OCI-LY3 (cell line): ENCODE measurements around the gene FAU.

Experiments used
- H2AFZ ChIP-seq: fragments of 200-600, 300-600 bp; shearing (Covaris generic); 2 replicates; pipeline ENCODE4 v1.6.0; 2014; ENCODE audit warnings: antibody characterized with exemption, low read depth, low read length
- H3K27ac ChIP-seq: fragments of 200-600, 300-600 bp; sonication (generic); 2 replicates; pipeline ENCODE4 v1.5.1; 2014; ENCODE audit warnings: mild to moderate bottlenecking, low read length, moderate library complexity, mixed read lengths
- H3K27me3 ChIP-seq: fragments of 200-600, 300-600 bp; sonication (generic); 2 replicates; pipeline ENCODE4 v1.6.1; 2014; ENCODE audit warnings: low read depth, low read length, mixed read lengths
- H3K36me3 ChIP-seq: fragments of 200-600, 300-600 bp; sonication (generic); replicated peaks from 2 replicates; pipeline ENCODE3; 2014; ENCODE audit warnings: low read depth, low read length, mixed read lengths
- H3K4me1 ChIP-seq: fragments of 300-600, 200-600 bp; sonication (generic); 2 replicates; pipeline ENCODE4 v1.6.1; 2014; ENCODE audit warnings: low read length, mixed read lengths
- H3K4me2 ChIP-seq: fragments of 200-600, 300-600 bp; sonication (generic); 2 replicates; pipeline ENCODE4 v1.6.1; 2014; ENCODE audit warnings: low read length, mixed read lengths
- H3K4me3 ChIP-seq: fragments of 300-600, 200-600 bp; sonication (generic); 2 replicates; pipeline ENCODE4 v1.5.1; 2014; ENCODE audit warnings: antibody characterized with exemption, mild to moderate bottlenecking, low read length, moderate library complexity
- H3K79me2 ChIP-seq: fragments of 300-600, 200-600 bp; shearing (Covaris generic); 2 replicates; pipeline ENCODE4 v1.6.1; 2014; ENCODE audit warnings: mild to moderate bottlenecking, low read length, mixed read lengths
- H3K9ac ChIP-seq: fragments of 300-600, 200-600 bp; shearing (Covaris generic); 2 replicates; pipeline ENCODE4 v1.6.0; 2014; ENCODE audit warnings: mild to moderate bottlenecking, low read length, moderate library complexity
- H3K9me3 ChIP-seq: fragments of 200-600, 300-600 bp; shearing (Covaris generic); 2 replicates; pipeline ENCODE4 v1.6.1; 2014; ENCODE audit warnings: low read length, mixed read lengths; ENCODE audit not compliant: insufficient read depth
- H4K20me1 ChIP-seq: fragments of 200-600, 300-600 bp; sonication (generic); 2 replicates; pipeline ENCODE4 v1.6.1; 2016; ENCODE audit warnings: low read length, mixed read lengths; ENCODE audit not compliant: insufficient read depth
- EZH2phosphoT487 ChIP-seq: fragments of 200-600 bp; shearing (Covaris generic); IDR thresholded peaks from 2 replicates; pipeline ENCODE4 v1.6.1; 2018; ENCODE audit warnings: antibody characterized with exemption, mixed run types, low read depth
- TF ChIP-seq, protein P1 (sequence below): fragments of 200-600, 300-600 bp; sonication (generic); IDR thresholded peaks from 2 replicates; pipeline ENCODE4 v1.5.1; 2014; ENCODE audit warnings: antibody characterized with exemption, low read length, low read depth

Gene FAU

DNA sequence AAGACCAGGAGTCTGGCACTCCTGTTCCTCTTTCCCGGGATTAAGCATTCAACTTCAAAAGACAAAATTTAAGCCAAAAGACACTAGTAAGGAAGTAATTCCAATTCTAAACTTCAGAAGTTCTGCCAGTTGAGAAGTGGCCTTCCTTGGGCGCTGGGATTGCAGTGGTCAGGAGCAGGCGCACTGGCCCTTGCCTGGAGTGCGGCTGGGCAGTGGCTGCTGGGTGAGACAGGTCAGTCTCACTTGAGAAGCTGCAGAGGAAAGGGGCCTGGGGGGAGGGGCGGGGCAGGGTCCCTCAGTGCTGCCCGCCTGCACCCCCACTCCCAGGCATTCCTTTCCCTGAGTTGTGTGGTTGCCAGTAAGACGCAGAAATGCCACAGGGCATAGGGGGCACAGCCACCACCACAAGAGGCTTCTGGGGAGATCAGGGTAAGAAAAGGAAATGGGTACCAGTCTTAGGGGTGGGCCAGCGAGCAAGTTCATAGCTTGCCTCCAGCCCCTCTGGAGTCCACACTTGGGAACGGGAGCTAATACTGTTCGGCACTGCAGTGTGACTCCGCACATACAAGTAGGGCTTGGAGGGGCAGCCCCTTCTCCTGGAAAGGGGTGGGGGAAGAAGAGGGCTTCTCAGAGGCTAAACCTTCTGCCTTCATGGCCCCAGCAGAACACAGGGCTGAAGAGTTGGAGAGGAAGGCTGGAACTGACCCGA lies 5.7 kb upstream of the FAU start:
- H3K27ac ChIP-seq = peak overlapping the region; percentile 20; the same call in 1 of the 2 replicates
- no peaks in the 10 kb centered on the region for H3K27me3 ChIP-seq
- H3K9ac ChIP-seq = no peak overlapping the region
- no peak for TF ChIP-seq EZH2phosphoT487
- TF ChIP-seq, protein P1, sequence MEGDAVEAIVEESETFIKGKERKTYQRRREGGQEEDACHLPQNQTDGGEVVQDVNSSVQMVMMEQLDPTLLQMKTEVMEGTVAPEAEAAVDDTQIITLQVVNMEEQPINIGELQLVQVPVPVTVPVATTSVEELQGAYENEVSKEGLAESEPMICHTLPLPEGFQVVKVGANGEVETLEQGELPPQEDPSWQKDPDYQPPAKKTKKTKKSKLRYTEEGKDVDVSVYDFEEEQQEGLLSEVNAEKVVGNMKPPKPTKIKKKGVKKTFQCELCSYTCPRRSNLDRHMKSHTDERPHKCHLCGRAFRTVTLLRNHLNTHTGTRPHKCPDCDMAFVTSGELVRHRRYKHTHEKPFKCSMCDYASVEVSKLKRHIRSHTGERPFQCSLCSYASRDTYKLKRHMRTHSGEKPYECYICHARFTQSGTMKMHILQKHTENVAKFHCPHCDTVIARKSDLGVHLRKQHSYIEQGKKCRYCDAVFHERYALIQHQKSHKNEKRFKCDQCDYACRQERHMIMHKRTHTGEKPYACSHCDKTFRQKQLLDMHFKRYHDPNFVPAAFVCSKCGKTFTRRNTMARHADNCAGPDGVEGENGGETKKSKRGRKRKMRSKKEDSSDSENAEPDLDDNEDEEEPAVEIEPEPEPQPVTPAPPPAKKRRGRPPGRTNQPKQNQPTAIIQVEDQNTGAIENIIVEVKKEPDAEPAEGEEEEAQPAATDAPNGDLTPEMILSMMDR = no peak
- H2AFZ ChIP-seq = no peak overlapping the region
- no peaks in the 10 kb centered on the region for H4K20me1 ChIP-seq
- no peak overlapping the region for H3K4me3 ChIP-seq
- no peak overlapping the region for H3K4me2 ChIP-seq
- H3K4me1 ChIP-seq = peaks cover 32% of the 10 kb centered on the region
- H3K36me3 ChIP-seq = peaks cover 64% of the 10 kb centered on the region
- H3K9me3 ChIP-seq = no peaks in the 10 kb centered on the region
- H3K79me2 ChIP-seq = peaks cover 45% of the 10 kb centered on the region

DNA sequence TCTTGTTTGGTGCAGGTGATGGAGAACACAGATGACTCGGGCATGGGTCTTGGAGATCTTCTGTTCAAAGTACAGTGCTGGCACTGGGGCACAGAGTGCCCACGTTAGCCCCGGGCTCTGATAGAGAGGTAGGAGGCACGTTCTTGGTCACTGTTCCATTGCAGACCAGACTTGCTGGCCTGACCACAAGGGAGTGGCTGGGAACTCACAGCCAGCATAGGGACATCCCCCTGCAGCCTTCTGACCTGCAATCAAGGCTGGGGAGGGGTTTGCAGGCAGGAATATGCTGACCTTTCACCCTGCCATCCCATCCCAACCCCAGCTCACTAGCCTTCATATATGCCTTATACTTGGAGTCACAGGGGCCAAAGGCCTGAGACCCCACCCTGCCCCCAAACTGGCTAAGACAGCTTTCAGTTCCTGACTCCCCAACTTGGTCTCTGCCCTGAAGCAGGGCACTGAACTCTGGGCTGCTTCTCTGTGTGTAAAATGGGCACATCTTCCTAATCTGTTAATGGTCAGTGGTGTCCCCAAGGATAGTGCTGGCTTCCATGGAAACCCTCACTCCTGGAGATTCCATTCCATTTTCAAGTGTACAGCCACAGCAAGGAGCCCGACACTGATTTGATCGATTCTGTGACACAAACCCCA lies 4.8 kb upstream of the FAU start:
- Histone ChIP-seq H3K36me3 (peaks cover 59% of the 10 kb centered on the region), H3K27ac (peak overlapping the region; percentile 3), H3K4me1 (peaks cover 25% of the 10 kb centered on the region), H2AFZ (no peak overlapping the region), H3K9ac (no peak overlapping the region), H3K4me2 (no peak overlapping the region), H3K79me2 (peaks cover 45% of the 10 kb centered on the region), H3K4me3 (no peak overlapping the region), H3K27me3 (no peaks in the 10 kb centered on the region), H4K20me1 (no peaks in the 10 kb centered on the region), H3K9me3 (no peaks in the 10 kb centered on the region)
- no peak for TF ChIP-seq EZH2phosphoT487
- TF ChIP-seq, protein P1 = no peak

DNA sequence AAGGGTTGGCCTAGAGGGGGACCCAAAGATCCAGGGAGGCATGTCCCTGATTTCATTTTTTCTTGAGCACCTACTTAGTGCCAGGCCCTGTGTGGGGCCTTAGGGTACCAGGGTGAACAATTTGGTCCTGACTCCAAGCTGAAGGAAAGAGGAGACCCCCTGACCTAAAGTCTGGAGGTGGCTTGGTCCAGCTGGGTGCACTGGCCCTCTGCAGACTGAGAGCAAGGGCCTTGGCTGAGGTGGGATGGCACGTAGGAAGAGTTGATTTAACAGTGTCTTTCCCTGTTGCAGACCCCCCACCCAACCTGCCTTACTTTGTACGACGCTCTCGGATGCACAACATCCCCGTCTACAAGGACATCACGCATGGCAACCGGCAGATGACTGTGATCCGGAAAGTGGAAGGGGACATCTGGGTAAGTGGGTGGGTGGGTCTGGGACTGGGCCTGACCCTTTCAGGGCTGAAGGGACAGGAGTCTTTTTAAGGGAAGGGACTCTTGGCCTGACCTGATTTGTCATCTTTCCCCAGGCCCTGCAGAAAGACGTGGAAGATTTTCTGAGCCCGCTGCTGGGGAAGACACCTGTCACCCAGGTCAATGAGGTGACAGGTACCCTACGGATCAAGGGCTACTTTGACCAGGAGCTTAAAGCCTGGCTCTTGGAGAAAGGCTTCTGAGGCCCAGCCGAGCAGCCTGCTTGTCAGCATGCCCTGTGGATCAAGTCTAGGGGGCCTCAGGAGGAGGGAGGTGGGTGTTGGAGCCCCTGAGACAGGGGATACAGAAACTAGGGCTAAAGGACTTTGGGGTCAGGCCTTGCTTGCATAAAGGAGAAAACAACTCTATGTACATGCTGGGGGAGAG lies 3.5 kb upstream of the FAU start:
- Histone ChIP-seq H3K4me1 (peaks cover 20% of the 10 kb centered on the region), H3K9ac (no peak overlapping the region), H3K27me3 (no peaks in the 10 kb centered on the region), H3K4me3 (no peak overlapping the region), H3K36me3 (peaks cover 59% of the 10 kb centered on the region), H3K27ac (no peak overlapping the region), H3K79me2 (peaks cover 47% of the 10 kb centered on the region), H2AFZ (no peak overlapping the region), H3K9me3 (no peaks in the 10 kb centered on the region), H4K20me1 (no peaks in the 10 kb centered on the region), H3K4me2 (no peak overlapping the region)
- TF ChIP-seq, protein P1 = no peak
- TF ChIP-seq EZH2phosphoT487 = no peak
